SHP77 treated with DMSO at 0.1 percent for 48 hours (cell line): Measurements from ENCODE around the gene ARHGAP26.
A peak's percentile ranks its signal among the peaks of the same experiment; 100 is the strongest.

ENCODE experiments used
- DNase-seq: peaks from one replicate; lab custom pipeline; 2025; lab: John Stamatoyannopoulos, UW

ARHGAP26 gene

GRCh38 chr5:143037071-143037470 is 266.9 kb downstream of the ARHGAP26 start:
- no peak for DNase-seq

DNA sequence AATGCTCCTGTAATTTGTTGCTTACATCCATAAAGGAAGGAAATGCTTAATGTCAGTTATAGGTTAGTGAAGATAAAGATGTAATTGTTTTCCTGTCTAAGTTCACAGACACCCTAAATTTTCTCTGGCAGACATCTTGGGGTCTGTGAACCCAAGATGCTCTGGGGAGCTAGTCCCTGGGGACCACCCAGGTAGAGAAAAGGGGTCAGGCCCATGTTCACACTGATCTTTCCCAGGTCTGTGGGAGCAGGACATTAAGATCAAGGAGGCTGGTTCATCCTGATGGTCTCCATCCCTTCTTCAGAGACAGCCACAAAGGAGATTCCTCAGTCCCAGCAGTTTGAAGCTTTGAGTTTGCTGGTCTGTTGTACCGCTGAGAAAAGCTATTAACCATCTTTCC is 267.5 kb downstream of the ARHGAP26 start:
- no peak for DNase-seq

DNA sequence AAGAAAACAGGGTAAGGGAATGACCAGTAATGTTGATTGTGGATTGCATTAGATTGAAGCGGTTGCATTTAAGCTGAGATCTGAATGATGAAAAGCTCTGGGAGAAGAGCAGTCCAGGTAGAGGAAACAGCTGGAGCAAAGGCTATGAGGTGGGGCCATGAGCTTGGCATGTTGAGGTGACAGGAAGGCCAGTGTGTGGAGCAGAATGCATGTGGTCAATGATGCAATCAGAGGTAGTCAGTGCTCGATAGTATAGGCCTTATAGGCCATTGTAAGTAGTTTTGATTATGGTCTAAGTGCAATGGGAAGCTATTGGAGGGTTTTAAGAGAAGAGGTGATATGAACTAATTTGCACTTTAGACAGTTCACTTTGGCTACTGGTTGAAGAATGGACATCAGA is 270.4 kb downstream of the ARHGAP26 start:
- DNase-seq: no peak

DNA sequence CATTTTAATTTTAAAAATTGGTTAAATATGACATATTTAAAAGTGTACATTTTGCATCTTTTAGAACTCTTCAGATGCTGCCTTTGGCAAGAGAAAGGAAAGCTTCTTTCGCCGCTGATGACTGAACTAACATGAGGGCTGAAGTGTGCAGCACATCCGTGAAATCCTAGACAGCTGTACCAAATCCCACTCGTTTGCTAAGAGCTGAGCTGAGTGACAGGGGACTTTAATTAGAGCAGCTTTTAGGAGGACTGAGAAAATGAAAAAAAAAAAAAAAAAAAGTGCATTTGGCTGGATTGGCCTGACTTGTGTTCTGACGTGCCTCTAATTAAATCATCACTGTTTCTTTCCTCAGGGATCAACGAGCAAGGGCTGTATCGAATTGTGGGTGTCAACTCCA is 271.3 kb downstream of the ARHGAP26 start:
- DNase-seq: no peak

GRCh38 chr5:143041972-143042770 is 272.0 kb downstream of the ARHGAP26 start:
- peak; percentile 39 for DNase-seq

- no peak for DNase-seq
Measured at GRCh38 chr5:143044265-143044664, 274.1 kb downstream of the ARHGAP26 start.

- no peak for DNase-seq
Measured at GRCh38 chr5:143045062-143045461, 274.9 kb downstream of the ARHGAP26 start.

GRCh38 chr5:143046314-143046713 is 276.1 kb downstream of the ARHGAP26 start:
- DNase-seq: no peak

DNA sequence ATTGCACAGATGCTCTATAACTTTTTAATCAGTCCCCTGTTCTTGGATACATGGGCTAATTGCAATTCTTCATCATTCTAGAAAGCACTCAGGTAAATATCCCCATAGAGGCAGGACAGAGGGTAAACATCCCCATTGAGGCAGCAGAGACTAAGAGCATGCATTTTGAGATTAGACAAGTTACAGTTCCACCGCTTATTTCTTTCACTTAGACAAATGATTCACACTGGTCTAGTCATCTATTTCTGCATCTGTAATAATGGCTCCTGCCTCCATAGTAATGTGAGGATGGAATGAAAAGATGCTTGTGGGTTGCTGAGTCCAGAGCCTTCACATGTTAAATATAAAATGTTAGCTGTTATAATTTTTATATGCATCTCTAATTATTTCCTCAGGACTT is 276.9 kb downstream of the ARHGAP26 start:
- DNase-seq: no peak

DNA sequence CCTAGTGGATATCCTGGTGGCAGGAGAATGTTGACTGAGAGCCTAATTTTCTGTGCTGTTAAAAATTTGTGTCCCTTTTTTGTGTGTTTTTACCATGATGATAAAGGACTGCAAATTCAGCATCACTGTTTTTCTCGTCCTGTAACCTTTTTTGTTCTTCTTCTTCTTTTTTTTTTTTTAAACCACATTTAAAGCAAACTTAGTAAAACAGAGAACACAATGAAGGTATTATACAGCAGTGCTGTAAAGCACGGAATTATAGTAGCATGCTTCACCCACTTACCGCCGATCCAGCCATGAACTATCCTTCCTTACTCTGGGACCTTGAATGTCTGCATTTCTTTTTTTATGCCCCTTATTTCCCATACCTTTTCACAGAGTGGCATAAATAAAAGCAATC is 280.0 kb downstream of the ARHGAP26 start:
- DNase-seq: no peak

DNA sequence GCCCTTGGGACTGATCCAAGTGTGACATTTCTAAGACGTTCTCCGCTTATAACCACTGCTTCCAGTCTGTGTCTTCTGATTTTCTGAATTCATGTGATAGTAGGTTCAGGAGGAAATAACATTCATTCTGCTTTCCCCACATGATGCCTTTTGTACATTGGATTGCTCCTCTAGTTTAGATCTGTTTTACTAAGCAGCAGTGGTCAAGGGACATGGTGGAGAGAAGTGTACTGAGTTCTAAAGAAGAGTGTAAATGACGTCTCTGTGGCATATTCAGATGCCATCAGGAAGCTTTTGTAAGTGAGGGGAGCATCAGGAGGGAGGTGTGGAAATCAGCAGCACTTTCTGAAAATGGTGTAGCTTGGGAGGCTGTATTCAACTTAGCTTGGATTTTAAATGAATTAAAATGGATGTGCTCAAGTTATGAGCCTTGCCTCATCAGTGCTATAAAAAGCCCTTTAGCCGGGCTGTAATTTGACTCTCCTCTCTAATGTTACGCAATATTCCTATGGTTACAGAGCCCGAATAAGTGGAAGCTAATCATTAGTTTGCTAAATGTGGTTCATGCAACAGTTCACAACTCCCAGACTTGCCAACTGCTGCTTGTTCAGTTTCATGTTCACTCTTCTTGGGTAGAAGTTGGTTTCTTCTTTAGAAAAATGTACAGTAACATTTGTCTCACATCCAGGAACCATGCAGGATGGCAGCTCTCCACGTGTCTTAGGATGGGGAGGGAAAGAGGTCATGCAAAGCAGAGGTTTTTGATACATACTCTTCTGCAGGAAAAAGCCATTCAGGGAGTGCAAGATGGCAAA is 281.3 kb downstream of the ARHGAP26 start:
- peak; percentile 79 for DNase-seq

- DNase-seq: no peak
Measured at GRCh38 chr5:143052967-143053682, 282.9 kb downstream of the ARHGAP26 start.

GRCh38 chr5:143053780-143054179 is 283.6 kb downstream of the ARHGAP26 start:
- DNase-seq: no peak

DNA sequence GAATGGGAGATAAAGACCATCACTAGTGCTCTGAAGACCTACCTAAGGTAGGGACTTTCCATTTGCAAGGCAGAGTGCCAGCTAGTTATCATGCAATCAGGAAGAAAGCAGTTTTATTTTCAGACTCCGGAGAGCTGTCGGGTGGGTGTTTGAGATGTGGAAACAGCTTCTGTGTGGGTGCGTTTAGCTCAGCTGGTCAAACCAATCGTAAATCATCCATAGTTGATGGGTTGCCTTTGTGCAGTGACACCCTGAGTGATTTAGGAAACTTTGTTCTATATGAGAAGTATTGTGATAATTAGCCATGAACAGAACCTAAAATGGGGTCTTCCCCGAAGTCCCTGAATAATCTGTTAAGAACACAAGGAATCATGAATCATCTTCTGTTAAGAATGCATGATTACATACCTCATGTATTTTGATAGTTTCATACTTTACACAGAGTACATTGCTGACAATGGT is 284.3 kb downstream of the ARHGAP26 start:
- peak; percentile 59 for DNase-seq

DNA sequence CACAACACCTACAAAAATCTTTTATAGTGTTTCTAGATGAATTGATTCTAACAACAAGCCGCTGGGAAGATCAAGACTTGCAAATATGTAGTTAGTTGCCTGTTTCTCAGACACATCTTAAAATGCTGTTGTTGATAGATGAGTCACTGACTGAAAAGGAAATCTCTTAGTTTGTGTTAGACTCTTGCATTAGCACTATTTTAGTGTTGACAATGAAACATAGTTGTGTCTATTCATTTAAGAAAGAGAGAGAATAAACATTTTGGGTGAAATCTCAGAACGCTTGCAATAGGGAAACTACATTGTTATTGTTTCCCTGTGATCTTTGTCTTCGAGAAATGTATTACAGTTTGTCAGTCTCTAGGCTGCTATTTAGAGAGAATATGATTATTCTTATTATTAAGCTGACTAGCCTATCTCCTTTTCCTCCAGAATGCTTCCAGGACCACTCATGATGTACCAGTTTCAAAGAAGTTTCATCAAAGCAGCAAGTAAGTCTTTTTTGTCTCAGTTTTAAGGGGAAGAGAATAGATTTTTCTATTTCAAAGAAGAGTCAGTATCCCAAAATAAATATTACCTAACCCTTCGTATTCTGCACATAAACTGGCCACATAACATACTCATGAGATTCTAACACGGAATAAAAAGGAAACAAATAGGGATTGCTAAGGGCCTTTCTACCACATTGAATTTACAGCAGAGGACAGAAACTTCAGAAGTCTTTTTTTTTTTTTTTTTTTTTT is 285.6 kb downstream of the ARHGAP26 start:
- no peak for DNase-seq

DNA sequence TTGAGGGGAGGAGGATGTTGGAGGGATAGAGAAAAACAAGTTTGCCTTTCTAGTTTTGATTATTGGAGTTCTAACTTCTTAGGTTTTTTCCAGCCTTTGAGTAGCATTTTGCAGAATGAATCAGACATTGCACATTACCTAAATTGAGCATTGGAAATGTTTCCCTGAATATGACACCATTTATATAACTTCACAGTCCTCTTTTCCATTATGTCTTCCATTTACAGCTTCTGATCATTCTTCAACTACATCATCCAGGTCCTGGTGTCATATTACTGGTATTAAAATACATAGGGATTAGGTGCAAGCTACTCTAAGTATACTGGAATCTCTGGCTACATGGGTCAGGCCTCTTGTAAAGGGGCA is 286.1 kb downstream of the ARHGAP26 start:
- no peak for DNase-seq

DNA sequence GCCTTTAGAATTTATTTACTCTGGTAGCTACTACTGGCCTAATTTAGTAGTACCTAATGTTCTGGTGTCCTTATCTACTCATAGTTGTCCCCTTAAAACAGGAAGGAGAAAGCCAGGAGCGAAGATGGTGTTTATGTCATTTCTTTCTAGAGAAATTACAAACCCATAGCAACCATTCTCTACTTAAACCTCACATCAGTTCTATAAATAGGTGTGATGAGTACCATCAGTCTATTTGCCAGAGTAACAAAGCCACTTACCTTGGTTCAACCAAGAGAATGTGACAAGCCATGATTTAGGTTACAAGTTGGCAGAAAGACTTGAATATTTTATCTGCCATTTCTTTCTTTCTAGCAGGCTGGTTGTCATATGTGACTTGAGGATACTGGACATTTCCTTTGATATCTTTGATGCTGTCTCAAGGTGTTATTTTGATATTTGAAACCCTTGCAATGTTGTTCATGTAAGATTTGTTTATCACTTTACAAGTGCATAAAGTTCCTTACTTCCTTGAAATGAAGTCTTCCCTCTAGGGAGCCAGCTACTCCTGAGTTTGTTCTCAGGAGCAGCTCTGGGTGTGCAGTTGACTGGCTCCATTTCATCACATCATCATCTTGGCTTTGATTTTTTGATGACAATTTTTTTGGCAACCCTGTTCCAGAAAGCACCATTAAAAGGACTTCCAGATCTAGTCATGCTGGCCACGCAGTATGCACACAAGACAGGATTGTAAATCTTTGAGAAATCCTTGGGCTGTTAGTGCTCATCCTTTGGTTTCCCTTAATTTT is 286.8 kb downstream of the ARHGAP26 start:
- no peak for DNase-seq

DNA sequence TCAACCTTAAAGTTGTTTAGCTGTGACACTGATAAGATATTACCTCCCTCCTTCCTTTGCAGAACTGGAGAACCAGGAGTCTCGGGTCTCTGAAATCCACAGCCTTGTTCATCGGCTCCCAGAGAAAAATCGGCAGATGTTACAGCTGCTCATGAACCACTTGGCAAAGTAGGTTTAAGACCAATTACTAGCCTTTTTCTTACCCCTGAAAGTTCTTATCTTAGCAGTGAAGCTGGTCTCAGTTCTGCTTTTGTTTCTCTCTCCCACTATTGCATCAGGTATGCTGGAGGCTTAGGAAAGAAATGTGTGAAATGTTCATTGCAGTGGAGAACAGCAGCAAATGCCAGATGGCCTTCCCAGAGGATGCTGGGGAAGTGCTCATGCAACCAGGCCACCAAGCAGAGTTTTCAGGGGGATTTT is 287.4 kb downstream of the ARHGAP26 start:
- DNase-seq: no peak

- DNase-seq: no peak
Measured at GRCh38 chr5:143059355-143059754, 289.2 kb downstream of the ARHGAP26 start.

DNA sequence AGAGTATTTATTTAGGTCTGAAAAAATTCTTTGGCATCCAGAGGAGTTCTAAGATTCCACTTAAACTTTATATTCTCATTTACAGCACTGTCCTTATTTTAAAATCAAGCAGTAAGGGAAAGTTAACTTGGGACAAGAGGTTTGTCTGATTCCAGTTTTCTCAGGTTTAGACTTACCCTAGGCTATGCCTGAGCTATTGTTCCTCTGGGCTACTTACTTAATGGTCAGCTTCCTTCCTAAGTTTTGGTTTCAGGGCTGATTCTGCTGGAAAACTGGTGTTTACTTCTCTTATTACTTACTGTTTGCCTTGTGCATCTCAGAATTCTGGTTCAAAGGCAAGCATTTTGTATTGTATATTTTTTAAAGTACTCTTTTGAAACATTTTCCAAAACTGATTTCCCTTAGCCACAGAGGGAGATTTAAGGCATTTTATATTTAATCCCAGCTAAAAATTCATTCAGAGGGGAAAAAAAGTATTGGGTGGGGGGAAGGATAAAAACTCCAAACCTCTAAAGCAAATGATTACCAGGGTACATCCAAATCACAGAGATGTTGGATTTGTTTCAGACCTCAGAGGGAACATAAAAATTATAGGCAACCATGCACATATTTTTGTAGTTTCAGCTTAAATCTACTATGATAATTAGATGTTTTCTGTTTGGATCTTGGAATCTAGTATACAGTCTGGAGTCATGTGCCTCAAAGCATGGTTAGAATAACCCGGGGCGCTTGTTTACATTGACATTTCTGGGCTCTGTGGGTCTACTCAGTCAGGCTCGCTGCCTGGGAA is 290.0 kb downstream of the ARHGAP26 start:
- DNase-seq: no peak
